Measurements from ENCODE around the gene MARK1. TPM values are rescaled to one million over a fixed set of nuclear protein-coding genes. Genes with fewer than 3 reads are reported as not detected.

Gene MARK1
- total RNA-seq, 1 experiment from 2014 or later, result 0.05 TPM

DNA sequence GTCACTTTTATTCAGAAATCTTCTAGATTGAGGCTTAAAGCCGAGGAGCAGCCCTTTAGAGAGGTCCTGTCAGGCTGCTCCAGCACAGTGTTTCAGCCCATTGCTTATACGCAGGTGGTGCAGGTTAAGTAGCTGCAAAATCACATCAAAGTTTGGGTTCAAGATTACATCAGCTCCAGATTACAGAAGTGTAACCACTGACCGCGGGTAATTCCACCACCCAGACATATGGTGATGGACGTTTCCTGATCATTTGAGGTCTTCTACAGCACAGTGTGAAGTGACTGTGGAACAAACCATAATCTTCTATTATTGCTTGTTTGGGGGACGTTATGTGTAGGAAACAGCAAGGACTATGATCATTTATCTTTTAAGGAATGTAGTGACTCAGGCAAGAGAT lies 174.0 kb downstream of the MARK1 start:
- Histone ChIP-seq H3K4me1 (peaks cover 18% of the 10 kb centered on the region), H3K27me3 (replicated peaks; ENCODE audit: control insufficient read depth, insufficient read depth, low read length) (no peaks in the 10 kb centered on the region), H3K4me3 (ENCODE audit: low read depth, low read length) (no peak overlapping the region), H3K36me3 (ENCODE audit: control insufficient read depth, insufficient read depth, low read length) (no peaks in the 10 kb centered on the region; the same call in 1 of the 2 replicates), H3K9me3 (no peaks in the 10 kb centered on the region)
- Mint-ChIP-seq H3K27me3 (ENCODE audit: insufficient read depth, unreplicated experiment) (no peaks in the 10 kb centered on the region), H3K36me3 (ENCODE audit: insufficient read depth, unreplicated experiment) (no peaks in the 10 kb centered on the region), H3K4me3 (ENCODE audit: unreplicated experiment) (no peak overlapping the region), H3K27ac (ENCODE audit: unreplicated experiment) (no peak overlapping the region), H3K4me1 (ENCODE audit: low read depth, unreplicated experiment) (peaks cover 12% of the 10 kb centered on the region), H3K9me3 (ENCODE audit: unreplicated experiment) (no peaks in the 10 kb centered on the region)
- DNase-seq, result no peak
- ChIA-PET POLR2A (no interaction called here), CTCF (no interaction called here)
- intact Hi-C loops (cut with micrococcal nuclease; ENCODE audit: unreplicated experiment), result no loop called here
- TF ChIP-seq, protein P1, sequence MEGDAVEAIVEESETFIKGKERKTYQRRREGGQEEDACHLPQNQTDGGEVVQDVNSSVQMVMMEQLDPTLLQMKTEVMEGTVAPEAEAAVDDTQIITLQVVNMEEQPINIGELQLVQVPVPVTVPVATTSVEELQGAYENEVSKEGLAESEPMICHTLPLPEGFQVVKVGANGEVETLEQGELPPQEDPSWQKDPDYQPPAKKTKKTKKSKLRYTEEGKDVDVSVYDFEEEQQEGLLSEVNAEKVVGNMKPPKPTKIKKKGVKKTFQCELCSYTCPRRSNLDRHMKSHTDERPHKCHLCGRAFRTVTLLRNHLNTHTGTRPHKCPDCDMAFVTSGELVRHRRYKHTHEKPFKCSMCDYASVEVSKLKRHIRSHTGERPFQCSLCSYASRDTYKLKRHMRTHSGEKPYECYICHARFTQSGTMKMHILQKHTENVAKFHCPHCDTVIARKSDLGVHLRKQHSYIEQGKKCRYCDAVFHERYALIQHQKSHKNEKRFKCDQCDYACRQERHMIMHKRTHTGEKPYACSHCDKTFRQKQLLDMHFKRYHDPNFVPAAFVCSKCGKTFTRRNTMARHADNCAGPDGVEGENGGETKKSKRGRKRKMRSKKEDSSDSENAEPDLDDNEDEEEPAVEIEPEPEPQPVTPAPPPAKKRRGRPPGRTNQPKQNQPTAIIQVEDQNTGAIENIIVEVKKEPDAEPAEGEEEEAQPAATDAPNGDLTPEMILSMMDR (IDR thresholded peaks at IDR 0.05; ENCODE audit: insufficient read depth in 1 of 2, low read depth in 1 of 2, low read length in 1 of 2, severe bottlenecking in 1 of 2, unreplicated experiment in 1 of 2), result no peak
- BruUV-seq (replicated peaks), result no TSS peak

DNA sequence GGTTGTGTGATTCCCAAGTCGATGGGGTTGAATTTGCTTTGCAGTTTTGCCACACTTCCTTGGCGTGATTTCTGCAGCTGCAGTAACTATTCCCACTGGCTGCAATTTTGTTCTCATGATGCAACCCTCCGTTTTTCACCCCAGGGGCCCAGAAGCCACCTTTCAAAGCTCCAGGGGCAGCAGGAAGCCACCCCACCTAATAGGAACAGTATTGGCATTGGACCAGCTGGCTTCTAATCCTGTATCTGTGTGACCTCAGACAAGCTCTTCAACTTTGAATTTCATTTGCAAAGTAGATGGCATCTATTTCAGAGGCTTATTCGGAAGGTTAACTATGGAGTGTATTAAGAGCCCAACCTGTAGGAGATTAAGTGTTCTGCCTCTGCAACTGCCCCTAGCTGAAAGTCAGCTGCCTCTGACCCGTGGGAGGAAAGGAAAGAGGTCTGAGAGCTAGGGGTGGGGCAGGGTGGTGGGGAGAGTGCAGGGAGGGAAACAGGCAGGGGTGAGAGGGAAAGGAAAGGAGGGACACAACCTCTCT lies 174.9 kb downstream of the MARK1 start:
- Histone ChIP-seq H3K4me3 (ENCODE audit: low read depth, low read length) (no peak overlapping the region), H3K4me1 (peaks cover 18% of the 10 kb centered on the region), H3K27me3 (replicated peaks; ENCODE audit: control insufficient read depth, insufficient read depth, low read length) (no peaks in the 10 kb centered on the region), H3K36me3 (ENCODE audit: control insufficient read depth, insufficient read depth, low read length) (no peaks in the 10 kb centered on the region), H3K9me3 (no peaks in the 10 kb centered on the region)
- no TSS peak for BruUV-seq (replicated peaks)
- Mint-ChIP-seq H3K36me3 (ENCODE audit: insufficient read depth, unreplicated experiment) (no peaks in the 10 kb centered on the region), H3K4me3 (ENCODE audit: unreplicated experiment) (no peak overlapping the region), H3K27ac (ENCODE audit: unreplicated experiment) (no peak overlapping the region), H3K27me3 (ENCODE audit: insufficient read depth, unreplicated experiment) (no peaks in the 10 kb centered on the region), H3K4me1 (ENCODE audit: low read depth, unreplicated experiment) (peaks cover 12% of the 10 kb centered on the region), H3K9me3 (ENCODE audit: unreplicated experiment) (no peaks in the 10 kb centered on the region)
- POLR2A ChIA-PET, result interaction anchor here (0.6 kb wide), 1 partner anchor 102 kb away, joined by 10 read pairs; no protein-coding TSS in a partner anchor
- CTCF ChIA-PET, result no interaction called here
- TF ChIP-seq, protein P1 (IDR thresholded peaks at IDR 0.05; ENCODE audit: insufficient read depth in 1 of 2, low read depth in 1 of 2, low read length in 1 of 2, severe bottlenecking in 1 of 2, unreplicated experiment in 1 of 2), result no peak
- intact Hi-C loops (cut with micrococcal nuclease; ENCODE audit: unreplicated experiment), result no loop called here
- DNase-seq, result no peak

DNA sequence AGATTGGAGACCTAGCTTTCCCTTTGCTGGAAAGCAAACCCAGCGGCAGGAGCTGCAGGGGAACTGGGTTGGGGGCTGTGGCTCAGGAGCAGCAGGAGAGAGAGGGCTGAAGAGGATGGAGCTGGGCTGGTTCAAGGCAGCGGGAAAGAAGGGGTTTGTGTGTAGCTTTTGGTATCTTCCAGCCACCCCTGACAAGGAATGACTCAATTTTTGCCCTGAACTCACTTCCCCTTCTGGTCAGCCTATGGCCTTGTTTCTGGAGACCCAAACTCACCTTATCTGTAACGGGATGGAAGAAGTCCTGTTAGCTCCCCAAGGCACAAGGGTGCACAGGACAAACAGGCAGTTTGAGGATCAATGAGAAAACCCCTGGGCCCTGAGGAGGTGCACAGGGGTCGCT lies 175.4 kb downstream of the MARK1 start:
- Mint-ChIP-seq H3K27ac (ENCODE audit: unreplicated experiment) (no peak overlapping the region), H3K36me3 (ENCODE audit: insufficient read depth, unreplicated experiment) (no peaks in the 10 kb centered on the region), H3K4me3 (ENCODE audit: unreplicated experiment) (no peak overlapping the region), H3K9me3 (ENCODE audit: unreplicated experiment) (no peaks in the 10 kb centered on the region), H3K4me1 (ENCODE audit: low read depth, unreplicated experiment) (peaks cover 9% of the 10 kb centered on the region), H3K27me3 (ENCODE audit: insufficient read depth, unreplicated experiment) (no peaks in the 10 kb centered on the region)
- intact Hi-C loops (cut with micrococcal nuclease; ENCODE audit: unreplicated experiment), result no loop called here
- peaks cover 16% of the 10 kb centered on the region for H3K4me1 ChIP-seq
- ChIA-PET CTCF (no interaction called here), POLR2A (no interaction called here)
- no peaks in the 10 kb centered on the region for H3K9me3 ChIP-seq
- TF ChIP-seq, protein P1 (IDR thresholded peaks at IDR 0.05; ENCODE audit: insufficient read depth in 1 of 2, low read depth in 1 of 2, low read length in 1 of 2, severe bottlenecking in 1 of 2, unreplicated experiment in 1 of 2), result no peak
- DNase-seq, result no peak
- no peaks in the 10 kb centered on the region for H3K36me3 ChIP-seq (ENCODE audit: control insufficient read depth, insufficient read depth, low read length)
- no TSS peak for BruUV-seq (replicated peaks)
- H3K27me3 ChIP-seq (replicated peaks; ENCODE audit: control insufficient read depth, insufficient read depth, low read length), result no peaks in the 10 kb centered on the region
- no peak overlapping the region for H3K4me3 ChIP-seq (ENCODE audit: low read depth, low read length)

Data from Caco-2 (cell line).